ENCODE measurements around the gene LAMTOR4.

LAMTOR4 gene

GRCh38 chr7:100200693-100201092, 52.0 kb downstream of the LAMTOR4 start:
- Mint-ChIP-seq H3K36me3 (ENCODE audit: low read depth) (no peaks in the 10 kb centered on the region), H3K4me1 (peaks cover 13% of the 10 kb centered on the region)
- TF ChIP-seq CTCF (IDR thresholded peaks at IDR 0.05; ENCODE audit: unreplicated experiment in 3 of 3): no peak

More at GRCh38 chr7:100200693-100201092, 52.0 kb downstream of the LAMTOR4 start:
- H3K27me3 Mint-ChIP-seq (ENCODE audit: low read depth): peaks cover 10% of the 10 kb centered on the region
- H3K4me3 Mint-ChIP-seq: no peak overlapping the region
- no peaks in the 10 kb centered on the region for H3K9me3 Mint-ChIP-seq
- no peak overlapping the region for H3K27ac Mint-ChIP-seq

Measured in nephron (organoid).